OCI-LY3 (cell line): Measurements from ENCODE around the gene CNTNAP2.
A peak's percentile ranks its signal among the peaks of the same experiment; 100 is the strongest.

Source experiments
- H2AFZ ChIP-seq: fragments of 200-600, 300-600 bp; shearing (Covaris generic); 2 replicates; pipeline ENCODE4 v1.6.0; 2014; ENCODE audit warnings: antibody characterized with exemption, low read depth, low read length
- H3K27ac ChIP-seq: fragments of 200-600, 300-600 bp; sonication (generic); 2 replicates; pipeline ENCODE4 v1.5.1; 2014; ENCODE audit warnings: mild to moderate bottlenecking, low read length, moderate library complexity, mixed read lengths
- H3K27me3 ChIP-seq: fragments of 200-600, 300-600 bp; sonication (generic); 2 replicates; pipeline ENCODE4 v1.6.1; 2014; ENCODE audit warnings: low read depth, low read length, mixed read lengths
- H3K36me3 ChIP-seq: fragments of 200-600, 300-600 bp; sonication (generic); replicated peaks from 2 replicates; pipeline ENCODE3; 2014; ENCODE audit warnings: low read depth, low read length, mixed read lengths
- H3K4me1 ChIP-seq: fragments of 300-600, 200-600 bp; sonication (generic); 2 replicates; pipeline ENCODE4 v1.6.1; 2014; ENCODE audit warnings: low read length, mixed read lengths
- H3K4me2 ChIP-seq: fragments of 200-600, 300-600 bp; sonication (generic); 2 replicates; pipeline ENCODE4 v1.6.1; 2014; ENCODE audit warnings: low read length, mixed read lengths
- H3K4me3 ChIP-seq: fragments of 300-600, 200-600 bp; sonication (generic); 2 replicates; pipeline ENCODE4 v1.5.1; 2014; ENCODE audit warnings: antibody characterized with exemption, mild to moderate bottlenecking, low read length, moderate library complexity
- H3K79me2 ChIP-seq: fragments of 300-600, 200-600 bp; shearing (Covaris generic); 2 replicates; pipeline ENCODE4 v1.6.1; 2014; ENCODE audit warnings: mild to moderate bottlenecking, low read length, mixed read lengths
- H3K9ac ChIP-seq: fragments of 300-600, 200-600 bp; shearing (Covaris generic); 2 replicates; pipeline ENCODE4 v1.6.0; 2014; ENCODE audit warnings: mild to moderate bottlenecking, low read length, moderate library complexity
- H3K9me3 ChIP-seq: fragments of 200-600, 300-600 bp; shearing (Covaris generic); 2 replicates; pipeline ENCODE4 v1.6.1; 2014; ENCODE audit warnings: low read length, mixed read lengths; ENCODE audit not compliant: insufficient read depth
- H4K20me1 ChIP-seq: fragments of 200-600, 300-600 bp; sonication (generic); 2 replicates; pipeline ENCODE4 v1.6.1; 2016; ENCODE audit warnings: low read length, mixed read lengths; ENCODE audit not compliant: insufficient read depth
- EZH2phosphoT487 ChIP-seq: fragments of 200-600 bp; shearing (Covaris generic); IDR thresholded peaks from 2 replicates; pipeline ENCODE4 v1.6.1; 2018; ENCODE audit warnings: antibody characterized with exemption, mixed run types, low read depth
- TF ChIP-seq, protein P1 (sequence below): fragments of 200-600, 300-600 bp; sonication (generic); IDR thresholded peaks from 2 replicates; pipeline ENCODE4 v1.5.1; 2014; ENCODE audit warnings: antibody characterized with exemption, low read length, low read depth

Gene CNTNAP2

DNA sequence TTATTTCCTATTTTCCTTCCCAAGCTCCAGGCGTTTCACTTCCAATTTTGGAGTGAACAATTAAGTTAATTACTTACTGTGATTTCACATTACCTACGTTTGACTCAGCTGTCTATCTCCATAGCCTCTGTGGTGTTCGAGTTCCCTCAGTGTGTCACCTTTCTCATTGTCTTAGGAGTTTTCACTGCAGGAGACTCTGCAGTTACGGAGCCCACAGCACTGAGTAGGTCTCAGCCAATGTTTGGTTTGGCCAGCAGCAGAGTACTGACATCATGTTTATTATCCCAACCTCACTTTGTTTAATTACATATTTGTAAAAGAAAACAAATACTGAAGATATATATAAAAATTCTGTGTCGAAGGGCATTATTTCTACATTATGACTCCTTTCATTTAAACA lies 1123.9 kb downstream of the CNTNAP2 start:
- Histone ChIP-seq H3K4me2 (no peak overlapping the region), H3K27me3 (no peaks in the 10 kb centered on the region), H3K4me3 (no peak overlapping the region), H3K9ac (no peak overlapping the region), H3K4me1 (no peaks in the 10 kb centered on the region), H4K20me1 (no peaks in the 10 kb centered on the region), H3K79me2 (no peaks in the 10 kb centered on the region), H3K9me3 (no peaks in the 10 kb centered on the region), H3K27ac (no peak overlapping the region), H3K36me3 (no peaks in the 10 kb centered on the region), H2AFZ (no peak overlapping the region)
- TF ChIP-seq, protein P1, sequence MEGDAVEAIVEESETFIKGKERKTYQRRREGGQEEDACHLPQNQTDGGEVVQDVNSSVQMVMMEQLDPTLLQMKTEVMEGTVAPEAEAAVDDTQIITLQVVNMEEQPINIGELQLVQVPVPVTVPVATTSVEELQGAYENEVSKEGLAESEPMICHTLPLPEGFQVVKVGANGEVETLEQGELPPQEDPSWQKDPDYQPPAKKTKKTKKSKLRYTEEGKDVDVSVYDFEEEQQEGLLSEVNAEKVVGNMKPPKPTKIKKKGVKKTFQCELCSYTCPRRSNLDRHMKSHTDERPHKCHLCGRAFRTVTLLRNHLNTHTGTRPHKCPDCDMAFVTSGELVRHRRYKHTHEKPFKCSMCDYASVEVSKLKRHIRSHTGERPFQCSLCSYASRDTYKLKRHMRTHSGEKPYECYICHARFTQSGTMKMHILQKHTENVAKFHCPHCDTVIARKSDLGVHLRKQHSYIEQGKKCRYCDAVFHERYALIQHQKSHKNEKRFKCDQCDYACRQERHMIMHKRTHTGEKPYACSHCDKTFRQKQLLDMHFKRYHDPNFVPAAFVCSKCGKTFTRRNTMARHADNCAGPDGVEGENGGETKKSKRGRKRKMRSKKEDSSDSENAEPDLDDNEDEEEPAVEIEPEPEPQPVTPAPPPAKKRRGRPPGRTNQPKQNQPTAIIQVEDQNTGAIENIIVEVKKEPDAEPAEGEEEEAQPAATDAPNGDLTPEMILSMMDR, result no peak
- no peak for TF ChIP-seq EZH2phosphoT487

DNA sequence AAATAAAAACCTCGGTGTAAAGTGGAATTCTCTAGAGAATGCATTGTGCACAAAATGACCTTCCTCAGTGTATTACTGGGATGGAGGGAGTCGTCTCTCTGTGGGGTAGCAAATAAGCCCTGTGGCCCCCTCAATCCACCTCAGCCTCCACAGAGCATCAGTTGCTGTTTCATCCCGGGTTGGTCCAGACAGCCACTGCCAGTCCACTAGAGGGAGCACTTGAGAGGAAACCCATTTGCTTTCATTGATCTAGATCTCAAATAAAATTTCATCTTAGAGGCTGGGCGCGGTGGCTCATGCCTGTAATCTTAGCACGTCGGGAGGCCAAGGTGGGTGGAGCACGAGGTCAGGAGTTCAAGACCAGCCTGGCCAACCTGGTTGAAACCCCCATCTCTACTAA lies 1128.7 kb downstream of the CNTNAP2 start:
- TF ChIP-seq, protein P1, result peak; percentile 76
- no peak for TF ChIP-seq EZH2phosphoT487
- no peaks in the 10 kb centered on the region for H3K79me2 ChIP-seq

DNA sequence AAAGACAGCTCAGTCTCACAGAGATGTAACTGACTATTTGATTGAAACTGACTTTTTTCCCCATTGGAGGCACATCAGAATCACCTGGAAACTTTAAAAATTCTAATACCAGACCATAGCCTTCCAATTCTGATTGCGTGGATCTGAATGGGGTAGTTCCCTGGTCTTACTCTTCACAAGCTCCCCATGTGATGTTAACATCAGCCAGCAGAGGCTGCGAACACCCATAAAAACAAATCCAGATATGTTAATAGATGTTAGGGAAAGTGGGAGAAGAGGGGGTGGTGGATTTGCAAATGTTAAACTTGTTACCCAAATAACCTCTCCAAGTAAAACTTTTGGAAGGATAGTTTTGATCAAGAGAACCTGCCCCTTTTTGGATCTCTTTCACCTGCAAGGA lies 1133.4 kb downstream of the CNTNAP2 start:
- Histone ChIP-seq H3K79me2 (no peaks in the 10 kb centered on the region), H3K4me1 (no peaks in the 10 kb centered on the region), H3K9me3 (no peaks in the 10 kb centered on the region), H3K36me3 (no peaks in the 10 kb centered on the region), H2AFZ (no peak overlapping the region), H3K27ac (no peak overlapping the region), H3K9ac (no peak overlapping the region), H4K20me1 (no peaks in the 10 kb centered on the region), H3K27me3 (no peaks in the 10 kb centered on the region), H3K4me2 (no peak overlapping the region), H3K4me3 (no peak overlapping the region)
- no peak for TF ChIP-seq EZH2phosphoT487
- TF ChIP-seq, protein P1, result no peak

More for the DNA sequence above, 1128.7 kb downstream of the CNTNAP2 start:
- Histone ChIP-seq H3K4me1 (no peaks in the 10 kb centered on the region), H3K36me3 (no peaks in the 10 kb centered on the region), H3K4me3 (no peak overlapping the region), H3K9me3 (no peaks in the 10 kb centered on the region), H3K4me2 (no peak overlapping the region), H4K20me1 (no peaks in the 10 kb centered on the region), H3K27me3 (no peaks in the 10 kb centered on the region), H3K9ac (no peak overlapping the region), H2AFZ (no peak overlapping the region), H3K27ac (no peak overlapping the region)

DNA sequence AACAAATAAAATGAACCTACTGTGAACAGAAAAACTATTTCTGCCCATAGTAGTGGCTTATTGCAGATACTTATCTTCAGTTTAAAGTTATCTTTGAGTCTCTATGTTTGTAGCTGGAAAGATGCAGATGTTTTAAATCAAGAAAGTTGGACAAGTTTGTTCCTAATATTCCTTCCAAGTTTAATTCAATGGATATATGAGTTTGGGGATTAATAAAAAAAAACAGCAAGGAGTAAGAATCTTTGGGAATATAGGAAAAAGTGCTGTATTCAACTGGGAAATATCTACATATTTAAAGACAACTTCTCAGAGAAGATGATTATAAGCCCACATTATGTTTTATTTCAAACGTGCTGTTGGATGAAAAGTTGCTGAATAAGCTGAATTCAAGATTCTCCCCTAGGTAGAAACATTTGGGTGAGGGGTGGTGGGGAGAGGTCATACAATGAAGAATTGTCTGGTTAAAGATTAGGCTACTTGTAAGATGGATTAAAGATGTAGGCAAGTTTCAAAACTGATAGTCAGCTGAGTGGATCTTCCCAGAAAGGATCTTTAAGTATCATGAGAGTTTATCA lies 1135.2 kb downstream of the CNTNAP2 start:
- Histone ChIP-seq H4K20me1 (no peaks in the 10 kb centered on the region), H3K9me3 (no peaks in the 10 kb centered on the region), H3K27me3 (no peaks in the 10 kb centered on the region), H3K4me3 (no peak overlapping the region), H3K27ac (no peak overlapping the region), H3K4me2 (no peak overlapping the region), H2AFZ (no peak overlapping the region), H3K9ac (no peak overlapping the region), H3K79me2 (no peaks in the 10 kb centered on the region), H3K36me3 (no peaks in the 10 kb centered on the region), H3K4me1 (no peaks in the 10 kb centered on the region)
- TF ChIP-seq, protein P1, result no peak
- TF ChIP-seq EZH2phosphoT487, result no peak
